Measurements from ENCODE around the gene NFKBIL1.

The NFKBIL1 gene

GRCh38 chr6:31535538-31536324 lies 11.7 kb upstream of the NFKBIL1 start:
- DNase-seq, result no peak

DNA sequence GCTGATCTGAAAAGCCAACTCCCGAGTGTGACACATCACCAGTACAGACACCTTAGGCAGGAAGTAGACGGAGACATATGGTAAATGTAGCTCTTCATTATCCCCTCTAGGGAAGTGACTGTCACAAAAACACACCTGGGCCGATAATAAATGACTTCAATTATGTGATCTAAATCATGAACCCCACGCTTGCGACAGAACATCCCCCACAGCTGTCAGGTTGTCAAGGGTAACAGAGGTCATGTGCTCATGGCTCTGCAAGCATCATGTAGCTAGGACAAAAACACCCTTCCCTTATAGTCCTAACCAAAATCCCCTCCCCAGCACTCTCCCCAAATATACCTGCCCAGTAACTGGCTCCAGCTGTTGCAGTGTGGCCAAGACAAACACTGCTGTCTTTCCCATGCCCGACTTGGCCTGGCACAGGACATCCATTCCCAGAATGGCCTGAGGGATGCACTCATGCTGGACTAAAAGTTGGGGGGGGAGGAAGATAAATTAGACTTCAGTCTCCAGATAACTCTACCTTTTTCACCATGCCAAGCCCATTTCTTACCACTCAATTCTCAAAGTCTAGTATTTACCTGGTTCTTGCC lies 8.5 kb upstream of the NFKBIL1 start:
- no peak for DNase-seq

DNA sequence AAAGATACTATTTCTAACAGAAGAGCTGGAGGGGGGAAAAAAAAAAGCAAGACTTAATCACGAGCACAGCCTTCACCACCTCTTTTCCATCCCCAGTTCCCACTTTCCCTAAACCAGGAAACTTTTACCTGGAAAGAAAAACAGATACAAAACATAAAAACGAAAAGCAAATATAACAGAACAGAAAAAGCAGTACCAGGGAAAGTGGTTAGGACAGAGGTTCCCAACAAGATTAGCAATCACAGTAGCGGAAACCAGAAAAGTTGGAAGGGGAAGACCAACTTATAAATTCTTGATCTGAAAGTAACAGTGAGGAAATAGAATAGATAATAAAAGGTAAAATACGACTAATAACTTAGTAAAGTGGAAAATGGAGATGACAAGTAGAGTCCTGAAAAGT lies 6.8 kb upstream of the NFKBIL1 start:
- no peak for DNase-seq

DNA sequence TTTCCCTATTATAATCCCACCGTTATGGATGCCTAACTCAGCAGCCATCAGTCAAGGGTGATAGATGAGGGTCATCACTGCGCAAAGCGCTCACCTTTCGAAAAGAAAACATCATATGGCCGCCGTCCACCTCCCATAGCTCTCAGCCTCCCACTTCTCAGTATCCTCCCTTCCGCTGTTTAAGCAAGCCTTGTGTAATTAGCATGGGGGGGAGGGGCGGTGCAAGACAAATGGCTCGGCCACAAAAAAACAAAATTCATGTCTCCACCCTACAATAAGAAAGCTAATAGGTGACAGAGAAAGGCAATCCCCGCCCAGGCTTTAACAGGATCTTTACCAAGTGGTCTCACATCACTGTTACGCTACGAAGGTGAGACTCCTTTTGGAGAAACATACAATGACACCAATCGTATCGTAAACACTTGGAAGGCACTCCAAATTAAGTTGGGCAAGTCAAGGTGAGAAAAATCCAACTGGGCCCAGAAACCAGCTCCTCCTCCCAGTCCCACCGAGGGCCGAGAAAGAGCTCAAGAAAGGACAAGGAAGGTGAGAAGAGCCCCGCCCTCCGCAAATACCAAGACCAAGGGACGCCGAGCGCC lies 6.2 kb upstream of the NFKBIL1 start:
- peak; percentile 40 for DNase-seq

DNA sequence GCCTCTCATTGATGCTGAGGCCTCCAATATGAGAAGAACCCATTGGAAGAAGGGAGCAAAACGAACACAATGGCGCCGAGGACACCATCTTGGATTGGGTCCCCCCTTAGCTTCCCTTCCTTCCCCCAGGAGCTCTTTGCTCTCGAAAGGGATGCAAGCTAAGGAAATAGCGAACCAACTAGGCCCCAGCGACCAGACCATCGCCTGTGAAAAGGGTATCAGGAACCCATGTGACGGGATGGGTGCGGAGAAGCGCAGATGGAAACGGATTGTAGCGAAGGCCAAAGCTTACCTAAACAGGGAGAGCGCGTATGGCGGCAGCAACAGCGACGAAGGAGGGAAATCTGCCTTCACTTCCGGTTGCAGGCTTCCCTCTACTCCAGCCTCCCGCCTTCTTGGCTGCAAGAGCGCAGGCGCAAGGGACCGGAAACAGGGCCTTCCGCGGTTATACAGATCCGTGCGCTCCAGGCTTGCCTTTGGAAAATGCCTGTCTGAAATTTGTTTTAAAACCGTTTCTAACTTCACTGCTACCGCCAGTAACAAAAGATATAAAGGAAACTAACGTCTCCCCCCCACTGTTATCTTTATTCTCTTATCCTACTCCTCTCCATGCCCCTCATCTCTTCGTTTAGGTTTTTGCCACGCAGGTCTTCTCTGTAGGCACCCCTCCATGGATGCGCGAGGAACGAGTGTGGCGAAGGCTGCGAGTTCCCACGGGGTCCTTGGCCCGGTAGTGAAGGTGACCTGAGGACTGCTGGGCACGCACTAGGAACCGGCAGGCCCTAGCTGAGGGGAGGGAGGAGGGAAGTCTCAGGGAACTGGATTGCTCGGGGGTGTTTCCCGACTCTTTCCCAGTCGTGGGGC lies 5.5 kb upstream of the NFKBIL1 start, which contains the start of gene DDX39B:
Gene DDX39B, minus strand, starts transcription at position 346 of the 864 bp plus-strand sequence. CDS start 1,471 bp downstream, outside the sequence.
- peak; percentile 97 for DNase-seq

- no peak for DNase-seq
These were observed 3.8 kb upstream of the NFKBIL1 start for GRCh38 chr6:31543639-31544038.

DNA sequence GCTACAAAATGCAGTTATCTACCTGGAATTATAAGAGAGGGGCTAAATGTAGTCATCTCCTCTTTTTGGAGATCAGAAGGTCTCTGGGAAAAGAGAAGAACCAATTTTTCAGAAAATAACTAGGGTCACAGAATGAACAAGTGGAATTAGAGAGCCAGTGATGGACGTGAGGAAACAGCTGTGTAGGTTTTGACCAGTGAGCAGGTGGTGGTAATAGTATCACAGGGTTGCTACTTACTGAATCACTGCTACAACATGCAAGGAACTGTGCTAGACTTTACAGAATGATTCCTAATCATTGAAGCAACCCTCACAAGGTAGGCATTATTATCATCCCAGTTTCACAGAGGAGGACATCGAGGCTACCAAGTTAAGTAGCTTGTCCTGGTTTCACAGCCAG lies 2.7 kb upstream of the NFKBIL1 start:
- no peak for DNase-seq

- DNase-seq, result no peak
These were observed 2.1 kb upstream of the NFKBIL1 start for GRCh38 chr6:31545291-31545690.

- DNase-seq, result peak; percentile 92
These were observed 960 bp upstream of the NFKBIL1 start, which contains the start of gene ATP6V1G2 for GRCh38 chr6:31546339-31546957. Gene ATP6V1G2 (minus strand): TSS chr6:31546608. CDS start chr6:31546559, 49 bp downstream.

- DNase-seq, result no peak
These were observed 527 bp downstream of the NFKBIL1 start for GRCh38 chr6:31547727-31548543.

DNA sequence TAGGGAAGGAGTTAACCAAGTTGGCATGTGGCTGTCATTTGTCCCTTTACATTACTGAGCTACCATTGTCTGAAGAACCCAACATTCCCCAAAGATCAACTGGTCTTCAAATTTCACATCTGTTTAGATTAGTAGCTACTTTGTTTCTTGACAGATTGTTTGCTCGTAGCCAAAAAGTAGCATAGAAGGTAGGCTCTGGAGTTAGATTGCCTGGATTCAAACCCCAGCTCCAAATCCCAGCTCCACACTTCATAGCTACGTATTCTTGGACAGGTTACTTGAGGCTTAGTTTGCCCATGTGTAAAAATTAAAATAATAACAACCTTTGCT lies 1.1 kb downstream of the NFKBIL1 start:
- DNase-seq, result no peak

DNA sequence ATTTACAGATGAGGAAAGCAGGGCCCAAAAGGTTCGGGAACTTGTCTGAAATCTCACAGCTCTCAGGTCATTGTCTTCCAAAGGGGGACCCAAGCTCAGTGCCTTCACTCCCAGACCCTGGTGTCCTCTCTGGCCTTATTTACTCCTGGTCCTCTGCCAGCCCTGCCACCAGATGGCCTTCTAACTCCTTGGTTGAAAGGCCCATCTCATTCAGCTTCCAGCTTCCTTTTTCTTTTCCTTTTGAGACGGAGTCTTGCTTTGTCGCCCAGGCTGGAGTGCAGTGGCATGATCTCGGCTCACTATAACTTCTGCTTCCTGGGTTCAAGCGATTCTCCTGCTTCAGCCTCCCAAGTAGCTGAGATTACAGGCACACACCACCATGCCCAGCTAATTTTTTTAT lies 4.0 kb downstream of the NFKBIL1 start:
- peak; percentile 46 for DNase-seq

GRCh38 chr6:31556307-31556706 lies 8.9 kb downstream of the NFKBIL1 start:
- no peak for DNase-seq

- DNase-seq, result no peak
These were observed 10.3 kb downstream of the NFKBIL1 start for GRCh38 chr6:31557443-31558317.

DNA sequence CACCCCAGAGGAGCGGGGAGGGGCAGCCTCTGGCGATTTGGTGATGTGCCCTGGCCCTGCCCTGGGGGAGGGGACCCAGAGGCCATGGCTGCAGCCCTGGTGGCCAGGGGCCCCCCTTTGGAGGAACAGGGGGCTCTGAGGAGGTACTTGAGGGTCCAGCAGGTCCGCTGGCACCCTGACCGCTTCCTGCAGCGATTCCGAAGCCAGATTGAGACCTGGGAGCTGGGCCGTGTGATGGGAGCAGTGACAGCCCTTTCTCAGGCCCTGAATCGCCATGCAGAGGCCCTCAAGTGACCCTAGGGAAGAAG lies 10.9 kb downstream of the NFKBIL1 start:
- DNase-seq, result no peak

DNA sequence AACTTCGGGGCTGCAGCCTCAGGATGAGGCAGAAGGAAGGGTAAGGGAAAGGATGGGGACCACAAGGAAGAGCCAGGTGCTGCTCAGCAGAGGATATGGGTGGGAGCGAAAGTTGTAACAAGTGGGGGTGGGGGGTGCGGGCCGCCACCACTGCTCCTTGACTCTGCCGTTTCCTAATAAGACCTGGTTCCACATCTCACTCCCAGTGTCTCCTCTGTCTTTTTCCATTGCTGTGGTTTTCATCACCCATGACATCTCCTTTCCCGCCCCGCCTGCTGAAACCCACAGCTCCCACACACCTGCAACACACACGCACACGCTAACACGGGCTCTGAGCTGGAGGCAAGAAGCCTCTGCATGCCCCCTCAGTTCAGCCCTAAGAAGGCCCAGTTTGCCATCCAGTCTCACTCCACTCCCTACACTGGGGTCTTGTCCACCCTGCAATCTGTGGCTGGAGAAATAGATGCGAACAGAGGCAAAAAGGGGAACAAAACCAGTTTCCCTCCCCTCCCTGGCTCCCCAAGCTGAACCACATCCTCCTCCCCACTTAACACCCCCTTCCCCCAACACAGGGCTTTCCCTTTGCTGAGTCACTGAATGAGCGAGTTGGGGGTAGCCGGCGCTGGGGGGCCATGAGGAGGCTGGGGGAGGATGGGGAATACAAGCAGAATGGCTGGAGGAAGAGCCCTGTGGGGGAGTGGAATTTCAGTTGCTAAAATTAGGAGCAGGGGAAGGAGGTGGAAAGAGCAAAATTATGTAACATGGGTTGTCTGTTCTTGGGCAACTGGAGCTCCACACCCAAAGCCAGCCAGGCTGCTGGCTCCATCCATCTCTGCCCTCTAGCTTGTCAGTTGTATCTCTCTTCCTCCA lies 11.5 kb downstream of the NFKBIL1 start:
- peak; percentile 10 for DNase-seq

- DNase-seq, result no peak
These were observed 12.2 kb downstream of the NFKBIL1 start for GRCh38 chr6:31559606-31559957.

DNA sequence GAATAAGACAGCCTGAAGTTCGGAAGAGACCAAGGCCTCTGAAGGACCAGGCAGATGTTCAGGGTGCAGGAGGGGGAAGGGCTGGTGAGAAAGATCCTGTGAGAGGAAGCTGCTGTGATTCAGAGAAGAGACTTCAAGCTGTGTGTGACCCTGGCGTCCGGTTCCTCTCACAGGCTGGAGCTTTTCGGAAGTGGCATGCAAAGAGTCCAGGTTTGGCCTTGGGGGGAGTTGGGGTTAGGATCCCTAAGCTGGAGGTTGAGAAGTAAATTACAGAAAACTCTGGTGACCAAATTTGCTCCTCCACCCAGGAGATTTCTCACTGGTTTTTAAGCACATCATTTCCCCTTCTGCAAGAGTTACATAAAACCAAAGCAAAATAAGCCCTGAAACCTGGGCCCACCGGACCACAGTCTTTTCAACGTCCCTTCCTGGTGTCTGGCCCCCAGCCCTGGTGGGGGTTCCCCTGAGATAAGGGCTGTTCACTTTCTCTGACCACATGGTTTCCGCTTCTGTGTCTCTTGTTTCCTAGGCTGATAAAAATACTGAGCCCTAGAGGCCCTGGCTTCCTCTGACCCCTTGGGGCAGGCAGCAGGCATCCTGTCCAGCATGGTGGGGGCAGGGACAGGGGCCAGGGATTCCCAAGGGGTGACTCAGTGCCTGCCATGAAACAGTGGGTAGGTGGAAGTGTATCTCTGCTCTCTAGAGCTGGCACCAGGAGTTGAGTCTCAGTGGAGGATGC lies 12.7 kb downstream of the NFKBIL1 start:
- peak; percentile 80 for DNase-seq

DNA sequence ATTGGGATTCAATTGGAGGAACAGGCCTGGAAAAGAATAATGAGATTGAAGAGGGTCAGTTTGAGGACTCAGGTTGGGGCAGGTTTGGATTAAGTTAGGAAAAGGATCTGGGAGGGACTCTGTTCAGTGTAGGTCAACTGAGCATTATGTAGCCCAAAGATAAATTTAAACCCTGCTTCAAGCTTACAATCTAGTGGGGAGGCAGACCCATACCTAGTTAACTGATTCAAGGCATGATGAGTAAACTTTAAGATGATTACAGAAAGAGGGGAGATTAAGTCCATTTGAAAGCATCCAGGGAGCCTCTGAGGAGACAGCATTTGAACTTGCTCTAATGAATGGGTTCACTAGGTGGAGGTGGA lies 13.3 kb downstream of the NFKBIL1 start:
- no peak for DNase-seq

Data from HCEC 1CT (cell line).